HG02588 (cell line): ENCODE results near the gene CNN3.

Source experiments
- ATAC-seq: cut with Tn5 transposase; IDR thresholded peaks from one replicate; pipeline ENCODE4 v1.9.1; 2021; ENCODE audit warnings: mild to moderate bottlenecking, moderate library complexity; ENCODE audit not compliant: unreplicated experiment

Gene CNN3

DNA sequence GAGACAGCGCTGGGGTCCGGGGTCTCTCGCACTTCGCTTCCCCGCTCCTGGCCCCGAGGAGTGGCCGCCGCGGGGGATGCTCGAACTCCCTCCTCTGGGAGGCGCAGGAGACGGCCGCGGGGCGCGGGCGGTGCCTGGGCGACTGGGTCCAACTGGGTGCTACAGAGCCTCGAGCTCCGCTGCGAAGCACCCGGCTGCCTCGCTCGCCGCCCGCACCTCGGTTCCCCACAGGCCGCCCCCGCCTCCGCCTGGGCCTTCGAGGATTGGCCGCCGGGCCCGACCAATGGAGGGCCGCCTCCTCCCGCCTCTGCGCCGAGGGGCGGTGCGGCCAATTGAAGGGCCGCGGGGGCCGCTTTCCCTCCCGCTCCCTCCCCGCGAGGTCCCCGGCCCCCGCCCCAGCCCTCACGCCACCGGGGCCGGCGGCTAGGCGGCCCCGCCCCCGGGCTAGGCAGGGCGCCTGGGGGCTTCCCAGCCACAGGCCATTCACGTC is at the start of gene CNN3:
Gene CNN3, minus strand, starts transcription at position 196 of the 490 bp plus-strand sequence. CDS start 216 bp downstream, outside the sequence.
- ATAC-seq = peak; percentile 89

DNA sequence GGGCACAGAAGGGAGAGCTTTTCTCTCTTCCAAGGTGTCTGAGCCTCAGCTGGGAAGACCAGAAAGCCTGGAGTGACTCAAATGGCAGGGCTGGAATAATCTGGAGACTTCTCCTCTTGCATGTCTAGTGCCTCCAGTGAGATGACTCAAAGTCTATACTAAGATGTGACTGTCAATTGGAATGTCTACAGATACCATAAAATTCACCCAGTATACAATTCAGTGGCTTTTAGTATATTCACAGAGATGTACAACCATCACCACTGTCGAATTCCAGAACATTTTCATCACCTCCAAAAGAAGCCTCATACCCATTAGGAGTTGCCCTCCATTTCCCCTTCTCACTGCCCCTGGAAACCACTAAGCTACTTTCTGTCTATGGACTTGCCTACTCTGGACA is 47.9 kb upstream of the CNN3 start:
- ATAC-seq = no peak

DNA sequence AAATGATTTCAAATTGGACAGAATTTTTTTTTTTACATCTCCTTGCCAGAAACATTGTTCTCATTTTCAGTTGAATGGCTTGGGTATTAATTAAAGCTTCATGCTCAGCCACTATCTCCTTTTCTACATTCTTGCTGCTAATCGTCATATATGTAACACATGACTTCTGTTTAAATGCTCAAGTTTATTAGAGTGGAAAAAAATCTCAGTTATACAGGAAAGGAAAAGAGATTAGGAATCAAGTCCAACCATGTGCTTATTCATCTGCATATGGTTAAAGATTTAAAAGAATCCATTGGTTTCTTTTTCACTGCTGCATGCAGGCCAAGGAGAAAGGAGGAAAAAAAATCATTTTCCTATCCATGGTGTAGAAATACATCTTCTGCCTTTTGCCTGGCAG is 47.3 kb upstream of the CNN3 start:
- no peak for ATAC-seq

DNA sequence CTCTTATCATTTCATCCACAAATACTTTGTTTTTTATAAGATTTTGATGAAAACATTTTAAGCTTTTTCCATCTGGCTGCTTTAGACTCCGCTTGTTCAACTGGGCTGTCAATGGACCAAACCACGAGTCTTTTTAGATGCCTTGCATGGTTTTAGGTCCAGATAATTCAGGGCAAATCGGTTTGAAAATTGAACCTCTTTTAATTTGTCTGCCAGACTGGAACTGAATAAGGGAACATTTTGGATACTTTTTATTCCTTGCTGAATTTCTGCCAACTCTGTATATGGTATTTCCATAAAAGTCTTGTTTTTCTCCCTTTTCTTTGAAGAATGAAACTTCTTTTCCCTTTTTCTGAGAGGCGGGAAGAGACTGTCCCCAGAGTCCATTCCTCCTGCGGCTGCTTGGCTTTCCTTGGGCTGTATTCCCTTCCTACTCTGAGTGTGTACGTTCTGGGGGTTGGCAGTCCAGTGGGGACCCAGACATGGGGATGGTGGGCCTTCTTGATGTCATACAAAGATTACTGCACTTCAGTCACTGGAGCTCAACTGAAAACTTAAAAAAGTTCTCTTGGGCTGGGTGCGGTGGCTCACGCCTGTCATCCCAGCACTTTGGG is 46.5 kb upstream of the CNN3 start:
- no peak for ATAC-seq

DNA sequence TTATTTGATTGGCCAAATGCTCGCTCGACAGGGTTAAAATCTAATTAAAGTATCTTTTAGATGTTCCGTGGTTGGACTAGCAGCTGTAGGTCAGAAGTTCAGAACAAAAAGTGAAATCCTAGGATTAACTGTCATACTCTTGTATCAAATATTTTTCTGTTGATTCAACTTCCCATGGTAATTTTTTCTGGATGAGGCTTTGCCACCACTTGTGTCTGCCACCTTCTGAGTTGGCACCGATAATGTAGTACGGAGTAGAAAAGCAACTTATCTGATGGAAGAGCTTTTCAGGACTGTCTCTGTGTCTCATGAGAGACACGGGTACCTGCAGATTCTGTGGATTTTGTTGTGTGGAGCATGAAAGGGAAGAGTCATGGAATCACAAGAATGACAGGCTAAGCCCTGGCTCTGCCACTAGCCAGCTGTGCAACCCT is 44.6 kb upstream of the CNN3 start:
- no peak for ATAC-seq

DNA sequence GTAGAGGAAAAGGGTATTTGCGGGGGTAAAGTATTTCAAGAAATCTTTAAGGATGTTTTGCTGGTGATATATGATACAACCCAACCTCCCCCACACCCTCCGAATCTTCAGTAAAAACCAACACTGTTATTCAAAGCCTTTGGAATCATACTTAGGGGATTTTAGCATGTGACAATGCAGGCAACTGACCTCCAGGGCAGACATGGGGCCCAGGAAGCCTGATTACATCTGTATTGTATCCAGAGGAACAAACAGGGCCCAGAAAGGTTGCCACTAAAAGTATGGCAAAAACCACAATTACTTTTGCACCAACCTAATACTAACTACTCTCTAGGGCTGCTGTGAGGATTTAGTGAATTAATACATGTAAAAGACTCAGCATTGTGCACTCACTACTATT is 43.9 kb upstream of the CNN3 start:
- ATAC-seq = no peak

DNA sequence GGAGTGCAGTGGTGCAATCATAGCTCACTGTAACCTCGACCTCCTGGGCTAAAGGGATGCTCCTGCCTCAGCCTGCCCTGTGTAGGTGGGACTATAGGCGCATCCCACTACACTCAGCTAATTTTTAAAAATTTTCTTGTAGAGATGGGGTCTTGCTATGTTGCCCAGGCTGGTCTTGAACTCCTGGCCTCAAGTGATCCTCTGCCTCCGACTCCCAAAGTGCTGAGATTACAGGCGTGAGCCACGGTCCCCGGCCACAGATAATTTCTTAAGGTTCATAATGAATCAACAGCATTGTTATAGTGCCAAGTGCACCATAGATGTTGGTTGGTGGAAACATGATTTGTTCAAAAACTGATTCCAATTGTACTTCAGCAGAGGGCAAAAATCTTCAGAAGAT is 42.2 kb upstream of the CNN3 start:
- no peak for ATAC-seq

DNA sequence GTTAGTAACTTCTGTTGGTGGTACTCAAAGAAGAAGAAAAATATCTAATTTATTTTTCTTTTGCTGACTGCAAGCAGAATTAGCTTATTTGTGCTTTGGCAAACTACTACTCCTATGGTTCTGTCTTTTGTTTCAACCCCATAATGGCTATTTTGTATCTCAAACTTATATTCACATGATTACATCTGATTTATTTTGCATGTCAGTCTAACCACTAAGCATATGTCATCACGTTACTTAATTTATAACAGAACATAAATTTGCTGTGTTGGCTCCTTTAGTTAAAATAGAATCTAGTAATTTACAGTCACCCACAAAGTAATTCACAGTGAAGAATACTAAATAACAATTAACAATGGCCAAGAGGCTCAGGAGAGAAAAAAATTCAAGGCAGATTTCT is 39.1 kb upstream of the CNN3 start:
- ATAC-seq = no peak

DNA sequence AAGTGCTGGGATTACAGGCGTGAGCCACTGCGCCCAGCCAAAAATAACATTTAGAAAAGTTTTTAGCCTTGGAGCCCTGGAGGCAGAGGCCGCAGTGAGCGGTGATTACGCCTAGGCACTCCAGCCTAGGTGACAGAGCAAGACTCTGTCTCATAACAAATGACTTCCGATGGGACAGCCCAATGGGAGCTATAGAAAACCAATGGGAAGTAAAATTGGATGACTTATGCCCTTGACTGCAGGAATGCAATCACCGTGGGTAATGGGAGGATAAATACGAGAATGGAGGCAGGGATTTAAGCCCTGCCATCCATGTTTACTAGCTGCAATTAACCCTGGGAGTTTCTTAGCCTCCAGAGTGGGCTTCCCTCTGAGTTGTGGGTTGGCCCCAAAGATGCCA is 37.0 kb upstream of the CNN3 start:
- ATAC-seq = no peak

DNA sequence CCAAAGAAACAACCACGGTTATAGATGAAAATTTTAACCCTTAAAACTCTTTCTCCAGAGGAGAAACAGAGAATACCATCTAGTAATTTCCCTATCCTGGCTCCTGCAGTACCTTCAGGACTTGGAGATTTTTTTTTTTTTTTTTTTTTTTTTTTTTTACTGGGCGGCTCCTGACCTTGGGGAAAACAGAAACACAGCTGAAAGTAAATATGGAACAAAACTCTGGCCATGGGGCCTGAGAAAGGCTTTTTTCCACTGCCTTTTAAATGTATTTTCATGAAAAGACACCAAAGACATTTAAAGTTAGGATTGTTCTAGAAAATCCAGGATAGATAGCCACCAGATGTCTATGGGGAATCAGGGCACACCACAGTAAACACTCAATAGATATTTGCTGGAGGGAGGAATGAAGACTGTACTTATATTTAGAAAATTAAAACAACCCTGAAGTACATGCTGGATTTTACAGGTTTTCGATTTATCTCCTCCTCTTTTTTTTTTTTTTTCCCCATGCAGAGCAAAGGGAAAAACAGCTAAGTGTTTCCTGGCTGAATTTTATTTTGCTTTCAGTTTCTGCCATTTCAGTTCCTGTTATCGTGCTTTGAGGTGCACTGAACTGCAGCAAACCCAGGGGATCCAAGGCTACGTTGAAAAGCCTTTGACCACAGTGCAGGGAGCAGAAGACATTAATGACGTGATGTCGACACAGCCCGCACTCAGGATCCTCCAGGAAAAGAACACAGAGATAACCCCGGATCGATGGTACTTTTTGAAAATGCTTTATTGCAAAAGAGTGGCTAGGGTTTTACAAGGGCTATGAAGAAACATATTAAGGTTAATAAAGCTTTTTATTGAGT is 35.7 kb upstream of the CNN3 start:
- ATAC-seq = peak; percentile 95

DNA sequence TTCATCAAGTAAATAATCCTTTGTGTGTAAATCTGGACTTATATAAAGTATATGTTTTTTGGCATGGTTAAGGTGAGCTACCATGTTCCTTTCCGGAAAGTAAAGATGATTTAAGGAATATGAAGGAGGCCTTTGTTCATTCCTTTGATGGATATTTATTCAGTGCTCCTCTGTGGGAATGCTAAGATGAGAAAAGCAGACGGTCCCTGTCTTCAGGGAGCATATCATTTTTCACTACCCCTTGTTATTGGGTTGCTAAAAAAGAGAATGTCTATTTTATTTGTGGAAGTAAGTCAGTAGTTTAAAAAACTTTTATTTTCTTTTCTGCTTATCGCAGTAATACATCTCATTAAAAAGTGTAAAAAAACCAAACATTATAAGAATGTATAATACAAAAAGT is 35.1 kb upstream of the CNN3 start:
- ATAC-seq = no peak

DNA sequence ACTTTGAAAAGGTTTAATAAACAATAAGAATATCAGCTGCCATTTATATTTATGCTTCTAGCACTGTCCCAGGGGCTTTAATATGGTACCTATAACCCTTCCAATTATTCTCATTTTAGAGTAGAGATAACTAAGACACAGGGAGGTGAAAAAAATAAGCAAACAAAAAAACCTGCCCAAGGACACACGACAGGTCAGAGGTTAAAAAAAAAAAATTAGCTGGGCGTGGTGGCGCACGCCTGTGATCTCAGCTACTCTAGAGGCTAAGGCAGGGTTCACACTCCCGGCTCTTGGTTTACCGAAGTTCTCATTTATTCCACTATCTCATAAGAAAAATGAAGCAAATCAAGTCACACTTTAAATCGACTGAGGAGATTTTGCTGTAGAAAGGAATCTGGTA is 34.7 kb upstream of the CNN3 start:
- ATAC-seq = no peak

DNA sequence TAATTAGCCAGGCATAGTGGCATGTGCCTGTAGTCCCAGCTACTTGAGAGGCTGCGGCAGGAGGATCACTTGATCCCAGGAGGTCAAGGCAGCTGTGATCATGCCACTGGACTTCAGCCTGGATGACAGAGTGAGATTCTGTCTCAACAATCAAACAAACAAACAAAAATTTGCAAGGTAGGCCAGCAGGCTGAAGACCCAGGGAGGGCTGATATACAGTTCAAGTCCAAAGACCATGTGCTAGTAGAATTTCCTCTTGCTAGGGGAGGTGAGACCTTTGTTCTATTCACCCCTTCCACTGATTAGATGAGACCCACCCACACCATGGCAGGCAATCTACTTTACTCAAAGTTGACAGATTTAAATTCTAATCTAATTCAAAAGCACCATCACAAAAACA is 31.2 kb upstream of the CNN3 start:
- no peak for ATAC-seq

DNA sequence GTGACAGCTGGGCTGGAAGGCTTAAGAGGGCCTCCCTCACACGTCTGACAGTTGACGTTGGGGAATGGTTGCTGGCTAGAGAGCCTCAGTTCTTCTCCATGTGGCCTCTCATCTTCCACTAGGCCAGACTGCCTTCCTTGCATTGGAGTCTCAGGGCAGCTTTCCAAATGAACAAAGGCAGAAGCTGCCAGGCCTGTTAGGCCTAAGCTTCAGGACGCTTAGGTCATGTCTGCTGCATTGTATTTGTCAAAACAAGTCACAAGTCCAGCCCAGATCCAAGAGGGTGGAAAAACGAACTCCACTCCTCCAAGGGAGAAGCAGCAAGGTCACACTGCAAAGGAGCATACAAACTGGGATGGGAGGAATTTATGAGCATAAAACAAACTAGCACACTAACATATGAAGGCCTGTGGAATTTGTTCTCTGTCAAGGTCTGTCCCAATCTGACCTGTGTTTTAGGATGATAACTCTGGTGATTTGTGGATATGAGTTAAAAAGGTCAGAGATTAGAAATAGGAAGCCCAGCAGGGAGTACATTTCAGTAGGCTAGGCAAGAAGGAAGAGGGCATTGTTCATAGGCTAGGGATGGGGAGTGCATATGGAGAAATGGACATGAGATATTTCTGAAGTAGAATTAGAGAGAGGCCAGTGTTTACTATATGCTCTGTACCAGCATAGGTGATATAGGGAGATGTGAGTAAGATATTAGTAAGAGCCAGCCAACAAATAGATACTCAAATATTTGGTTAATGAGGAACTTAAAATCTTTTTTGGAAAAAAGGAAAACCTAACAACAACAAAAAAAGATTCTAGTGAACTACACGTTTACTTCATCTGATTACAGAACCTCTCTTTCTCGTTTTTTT is 29.1 kb upstream of the CNN3 start:
- no peak for ATAC-seq

DNA sequence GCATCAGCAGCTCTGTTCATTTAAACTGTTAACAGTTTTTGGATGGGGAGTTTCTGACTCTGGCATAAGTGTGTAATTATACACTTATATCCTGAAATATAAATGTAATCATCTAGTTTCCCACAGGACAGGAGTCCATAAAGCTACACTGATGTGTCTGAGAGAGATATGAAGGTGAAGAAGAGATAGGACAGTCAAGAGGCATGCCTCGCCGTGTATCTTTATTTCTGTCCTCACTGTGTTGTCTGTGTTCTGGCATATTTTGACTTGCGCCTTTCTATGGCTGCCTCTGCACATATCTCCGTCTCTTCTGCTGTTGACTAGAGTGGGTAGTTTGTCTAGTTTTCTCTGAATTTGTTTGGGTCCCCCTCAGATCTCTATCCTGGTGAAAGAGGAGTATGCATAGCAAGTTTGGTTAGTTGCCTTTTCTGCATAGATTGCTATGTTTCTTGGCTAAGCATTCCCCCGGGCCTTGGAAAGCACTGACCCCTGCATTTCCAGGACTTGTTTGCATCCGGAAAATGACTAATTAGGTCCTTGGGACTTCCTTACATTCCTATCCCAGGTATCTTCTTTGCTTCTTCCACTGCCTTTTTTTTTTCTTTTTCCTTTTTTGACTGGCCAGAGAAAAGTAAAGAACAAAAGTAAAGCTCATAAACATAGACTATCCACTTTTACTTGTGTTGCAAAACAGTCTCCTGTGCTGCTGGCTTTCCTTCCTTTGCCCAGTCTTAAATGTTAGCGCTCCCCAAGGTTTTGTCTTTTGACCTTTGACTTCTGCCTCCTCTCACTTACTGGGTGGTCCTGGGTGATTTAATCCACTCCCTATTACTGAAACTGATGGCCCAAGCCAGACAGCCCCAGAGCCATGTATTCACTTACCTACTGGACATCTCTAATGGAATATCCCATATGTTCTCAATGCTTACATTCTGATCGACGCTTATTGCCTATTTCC is 27.6 kb upstream of the CNN3 start:
- no peak for ATAC-seq

DNA sequence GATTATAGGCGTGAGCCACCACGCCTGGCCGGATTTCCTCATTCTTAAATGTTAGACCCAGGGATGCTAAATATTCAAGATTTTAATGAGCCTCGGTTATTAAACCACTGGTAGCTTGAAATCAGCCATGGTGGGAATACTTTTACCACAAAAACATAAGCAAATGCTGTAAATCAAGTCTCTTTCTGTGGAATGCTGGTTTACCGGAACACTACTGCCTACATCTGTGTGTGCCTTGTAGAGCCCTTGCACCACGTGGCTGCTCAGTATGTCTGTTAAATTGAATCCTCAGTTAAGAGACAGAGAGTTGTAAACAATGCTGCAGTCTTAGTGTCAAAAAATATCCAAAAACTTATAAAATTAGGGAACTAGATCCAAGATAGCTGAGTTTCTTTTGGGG is 26.8 kb upstream of the CNN3 start:
- no peak for ATAC-seq

DNA sequence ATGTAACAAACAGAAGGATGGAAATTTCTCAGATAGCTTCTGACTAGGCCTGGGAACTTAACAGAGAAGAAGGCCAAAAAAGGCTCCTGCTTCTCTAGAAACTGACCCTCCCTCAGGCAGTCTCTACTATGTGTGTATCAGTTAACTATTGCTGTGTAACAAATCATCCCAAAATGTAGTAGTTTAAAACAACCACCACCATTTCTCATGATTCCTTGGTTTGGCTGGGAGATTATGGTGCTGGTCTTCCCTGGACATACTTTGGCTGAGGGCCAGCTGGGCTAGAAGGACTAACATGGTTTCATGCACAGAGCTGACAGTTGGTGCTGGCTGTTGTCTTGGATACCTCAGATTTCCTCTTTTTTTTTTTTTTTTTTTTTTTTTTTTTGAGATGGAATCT is 26.2 kb upstream of the CNN3 start:
- no peak for ATAC-seq

DNA sequence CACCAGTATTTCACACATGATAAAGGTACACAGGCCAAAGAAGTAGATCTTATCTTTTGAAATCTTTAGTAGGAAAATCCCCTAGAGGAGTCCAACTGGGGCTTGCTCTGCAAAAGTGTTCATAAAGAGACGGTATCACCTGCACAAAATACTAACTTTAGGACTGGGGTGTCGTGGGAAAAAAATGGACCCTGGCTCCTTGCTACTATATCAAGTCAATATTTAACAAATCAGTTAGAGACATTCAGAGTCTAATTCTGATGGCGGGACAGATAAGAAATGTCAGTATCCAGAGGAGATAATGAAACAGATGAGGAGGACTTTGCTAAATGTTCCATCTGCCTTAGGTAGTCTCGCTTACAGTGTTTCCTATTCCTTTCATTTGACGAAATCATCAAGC is 25.6 kb upstream of the CNN3 start:
- no peak for ATAC-seq

DNA sequence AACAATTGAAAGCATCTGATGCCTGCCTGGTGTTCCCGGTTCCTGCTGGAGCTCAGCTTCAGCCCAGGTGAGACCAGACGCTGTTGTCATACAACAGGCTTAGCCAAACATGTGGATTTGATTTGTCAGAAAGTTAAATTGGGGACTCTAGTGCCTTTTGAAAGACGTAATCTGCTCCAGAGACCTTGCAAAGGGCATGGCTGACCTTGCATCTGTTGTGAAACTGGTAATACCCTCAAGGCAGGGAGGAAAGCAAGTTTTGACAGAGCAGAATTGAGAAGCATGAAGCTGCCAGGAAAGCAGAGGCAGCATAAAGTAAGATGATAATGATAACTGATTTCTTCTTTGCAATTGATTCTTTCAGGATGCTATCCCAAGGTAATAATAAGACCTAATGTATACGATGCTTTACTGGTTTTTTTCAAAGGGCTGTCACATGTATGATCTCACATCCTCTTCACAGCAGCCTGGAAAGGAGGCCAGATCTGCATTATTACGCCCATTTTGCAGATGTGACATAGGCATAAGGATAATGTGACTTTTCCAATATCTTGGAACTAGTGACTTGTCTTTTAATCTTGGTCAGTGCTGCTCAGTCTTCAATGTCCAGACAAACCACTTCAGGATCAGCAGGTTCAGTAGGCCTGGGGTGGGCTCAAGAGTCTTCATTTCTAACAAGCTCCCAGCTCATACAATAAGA is 24.7 kb upstream of the CNN3 start:
- ATAC-seq = no peak

DNA sequence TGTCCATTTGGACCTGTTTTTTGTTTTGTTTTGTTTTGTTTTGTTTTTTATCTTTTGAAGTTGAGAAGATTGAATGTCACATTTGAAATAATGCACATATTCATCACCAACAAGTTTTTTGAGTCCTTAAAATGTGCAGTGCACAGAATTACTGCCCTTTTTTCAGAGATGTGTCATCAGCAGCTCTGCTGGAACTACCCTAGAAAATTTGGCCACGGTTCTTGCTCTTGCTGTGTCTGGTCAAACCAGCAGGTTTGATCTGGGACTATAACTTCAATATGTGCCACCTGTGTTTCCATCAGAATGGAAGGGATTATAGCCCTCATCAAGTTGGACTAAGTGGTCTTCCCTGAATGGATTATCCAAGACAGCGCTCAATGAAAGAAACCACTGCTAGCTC is 24.1 kb upstream of the CNN3 start:
- ATAC-seq = no peak
